GM12864 (cell line): Measurements from ENCODE around the gene FABP7.

Experiments
- DNase-seq: peaks from one replicate; pipeline ENCODE4 v3.0.0-alpha.2; 2011; ENCODE audit warnings: low read depth
- H3K4me3 ChIP-seq: 2 replicates; pipeline ENCODE4 v1.5.1; 2011; ENCODE audit warnings: mild to moderate bottlenecking, low read depth, low read length, control low read depth
- TF ChIP-seq, protein P1 (sequence below): IDR thresholded peaks from 2 replicates; pipeline ENCODE4 v1.5.1; 2011; ENCODE audit warnings: low read depth, mild to moderate bottlenecking, moderate library complexity, low read length, control low read depth, inconsistent platforms; ENCODE audit errors: missing control alignments

The FABP7 gene

GRCh38 chr6:122755901-122756300 is 23.6 kb upstream of the FABP7 start:
- no peak for DNase-seq
- H3K4me3 ChIP-seq: no peak overlapping the region
- TF ChIP-seq, protein P1, sequence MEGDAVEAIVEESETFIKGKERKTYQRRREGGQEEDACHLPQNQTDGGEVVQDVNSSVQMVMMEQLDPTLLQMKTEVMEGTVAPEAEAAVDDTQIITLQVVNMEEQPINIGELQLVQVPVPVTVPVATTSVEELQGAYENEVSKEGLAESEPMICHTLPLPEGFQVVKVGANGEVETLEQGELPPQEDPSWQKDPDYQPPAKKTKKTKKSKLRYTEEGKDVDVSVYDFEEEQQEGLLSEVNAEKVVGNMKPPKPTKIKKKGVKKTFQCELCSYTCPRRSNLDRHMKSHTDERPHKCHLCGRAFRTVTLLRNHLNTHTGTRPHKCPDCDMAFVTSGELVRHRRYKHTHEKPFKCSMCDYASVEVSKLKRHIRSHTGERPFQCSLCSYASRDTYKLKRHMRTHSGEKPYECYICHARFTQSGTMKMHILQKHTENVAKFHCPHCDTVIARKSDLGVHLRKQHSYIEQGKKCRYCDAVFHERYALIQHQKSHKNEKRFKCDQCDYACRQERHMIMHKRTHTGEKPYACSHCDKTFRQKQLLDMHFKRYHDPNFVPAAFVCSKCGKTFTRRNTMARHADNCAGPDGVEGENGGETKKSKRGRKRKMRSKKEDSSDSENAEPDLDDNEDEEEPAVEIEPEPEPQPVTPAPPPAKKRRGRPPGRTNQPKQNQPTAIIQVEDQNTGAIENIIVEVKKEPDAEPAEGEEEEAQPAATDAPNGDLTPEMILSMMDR: no peak

- H3K4me3 ChIP-seq: no peak overlapping the region
- TF ChIP-seq, protein P1: no peak
- no peak for DNase-seq
Observed at GRCh38 chr6:122758927-122759334, 20.6 kb upstream of the FABP7 start.

DNA sequence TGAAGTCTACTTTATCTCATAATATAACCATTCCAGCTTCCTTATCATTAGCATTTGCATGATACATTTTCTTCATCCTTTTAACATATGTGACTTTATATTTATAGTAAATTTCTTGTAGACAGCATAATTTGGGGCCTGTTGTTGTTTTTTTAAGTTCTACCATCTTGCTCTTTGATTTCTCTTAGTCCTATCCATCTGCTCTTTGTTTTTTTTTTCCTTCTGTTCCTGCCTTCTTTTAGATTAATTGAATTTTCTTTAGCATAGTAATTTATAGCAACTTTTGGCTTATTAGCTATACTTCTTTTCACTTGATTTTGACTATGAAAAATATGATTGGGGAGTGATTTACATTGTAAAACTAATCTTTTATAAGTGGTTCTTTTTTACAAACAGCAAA is 19.2 kb upstream of the FABP7 start:
- no peak overlapping the region for H3K4me3 ChIP-seq
- TF ChIP-seq, protein P1: no peak
- DNase-seq: no peak

- no peak for DNase-seq
- no peak overlapping the region for H3K4me3 ChIP-seq
- TF ChIP-seq, protein P1: no peak
Observed at GRCh38 chr6:122766256-122766655, 13.3 kb upstream of the FABP7 start.

- no peak overlapping the region for H3K4me3 ChIP-seq
- TF ChIP-seq, protein P1: no peak
- DNase-seq: no peak
Observed at GRCh38 chr6:122770835-122771601, 8.5 kb upstream of the FABP7 start.

- H3K4me3 ChIP-seq: no peak overlapping the region
- TF ChIP-seq, protein P1: no peak
- DNase-seq: no peak
Observed at GRCh38 chr6:122772724-122773415, 6.6 kb upstream of the FABP7 start.
